HepG2 (cell line): Measurements from ENCODE around the gene MATK. TPM values are rescaled to one million over a fixed set of nuclear protein-coding genes. Genes with fewer than 3 reads are reported as not detected.

ENCODE experiments used
- ATAC-seq: fragments of 200-7000 bp; cut with Tn5 transposase; 3 replicates; pipeline ENCODE4 v1.9.1; 2020; ENCODE audit warnings: mild to moderate bottlenecking, moderate library complexity
- BruUV-seq: library from RNA; stranded (reverse); fragments of 400-500 nt; replicated peaks from 2 replicates; lab custom pipeline; 2021; lab: Mats Ljungman, UMichigan
- CTCF ChIA-PET: fragments of 300-600 bp; formaldehyde crosslinking; extraction: SDS; loops from one replicate; lab custom pipeline; 2021; ENCODE audit warnings: low total read pairs, inconsistent platforms, low intra/inter-chr PET ratio; lab: Yijun Ruan, JAX
- POLR2A ChIA-PET: fragments of 350-600 bp; sonication (Branson Sonifier 250); formaldehyde crosslinking; loops from one replicate; lab custom pipeline; 2020; ENCODE audit warnings: antibody characterized with exemption, inconsistent platforms; lab: Yijun Ruan, JAX
- DNase-seq: peaks from one replicate; pipeline ENCODE4 v3.0.0-alpha.2; 2015; ENCODE audit warnings: low spot score
- FAIRE-seq: peaks from 3 replicates; lab custom pipeline; 2011; peaks lifted over from hg19 to GRCh38; lab: Jason Lieb, UNC
- H2AFZ ChIP-seq: one replicate; pipeline ENCODE4 v1.6.1; 2011; ENCODE audit warnings: low read length, inconsistent platforms
- H3K27ac ChIP-seq: fragments of 300-600 bp; 3 replicates; pipeline ENCODE4 v1.8.0; 2011; ENCODE audit warnings: mixed run types, mild to moderate bottlenecking, mixed read lengths, low read length, inconsistent platforms; ENCODE audit not compliant: insufficient read depth; ENCODE audit errors: extremely low read length
- H3K27me3 ChIP-seq, 2 experiments: fragments of 200-600 bp in 1 of 2; 2 replicates in 1 of 2; 3 replicates in 1 of 2; pipeline versions ENCODE4 v1.6.0 to v1.8.0; 2011; ENCODE audit warnings: low read length in 2 of 2, mild to moderate bottlenecking in 2 of 2, moderate library complexity in 2 of 2, inconsistent platforms in 1 of 2; ENCODE audit not compliant: insufficient read depth in 2 of 2, control insufficient read depth in 1 of 2
- H3K36me3 ChIP-seq, 2 experiments: fragments of 200-600 bp in 1 of 2; replicated peaks in 1 of 2; 2 replicates in 1 of 2; 3 replicates in 1 of 2; pipeline versions ENCODE4 v1.5.1 to v1.8.0; 2011; ENCODE audit warnings: low read length in 2 of 2, inconsistent platforms in 1 of 2; ENCODE audit not compliant: insufficient read depth in 2 of 2, control insufficient read depth in 1 of 2
- H3K4me1 ChIP-seq: 2 replicates; pipeline ENCODE4 v1.5.1; 2012; ENCODE audit warnings: low read length, inconsistent platforms; ENCODE audit not compliant: insufficient read depth
- H3K4me2 ChIP-seq: 2 replicates; pipeline ENCODE4 v1.6.0; 2011; ENCODE audit warnings: low read depth, low read length, inconsistent platforms
- H3K4me3 ChIP-seq, 3 experiments: fragments of 200-600 bp in 1 of 3; sonication (generic), shearing (Covaris generic) in 1 of 3; replicated peaks in 1 of 3; 2 replicates each; pipeline ENCODE4 v1.5.1; 2011 to 2016; ENCODE audit warnings: low read length in 3 of 3, inconsistent platforms in 2 of 3, low read depth in 2 of 3, mild to moderate bottlenecking in 2 of 3, control low read depth in 1 of 3, mixed read lengths in 1 of 3; ENCODE audit not compliant: insufficient read depth in 1 of 3
- H3K79me2 ChIP-seq: one replicate; pipeline ENCODE4 v1.6.1; 2011; ENCODE audit warnings: low read length, inconsistent platforms; ENCODE audit not compliant: insufficient read depth
- H3K9ac ChIP-seq: 2 replicates; pipeline ENCODE4 v1.6.0; 2011; ENCODE audit warnings: mild to moderate bottlenecking, low read depth, low read length, inconsistent platforms; ENCODE audit not compliant: insufficient read depth
- H3K9me3 ChIP-seq: 2 replicates; pipeline ENCODE4 v1.5.1; 2012; ENCODE audit warnings: mild to moderate bottlenecking, low read length
- H4K20me1 ChIP-seq: 2 replicates; pipeline ENCODE4 v1.6.0; 2011; ENCODE audit warnings: inconsistent platforms, mild to moderate bottlenecking, low read length, moderate library complexity; ENCODE audit not compliant: insufficient read depth
- FOXO1 ChIP-seq: sonication (generic); formaldehyde crosslinking; IDR thresholded peaks from 2 replicates; pipeline ENCODE4 v1.4.0; 2020; ENCODE audit warnings: missing genetic modification reagents
- GLMP ChIP-seq: sonication (generic); formaldehyde crosslinking; IDR thresholded peaks from 2 replicates; pipeline ENCODE4 v1.9.0; 2021; ENCODE audit warnings: missing genetic modification reagents, mild to moderate bottlenecking, borderline replicate concordance
- GTF3A ChIP-seq: sonication (generic); formaldehyde crosslinking; conservative IDR thresholded peaks from 2 replicates; pipeline ENCODE4 v1.4.0; 2020; ENCODE audit warnings: mild to moderate bottlenecking, missing genetic modification reagents
- MED8 ChIP-seq: sonication (generic); formaldehyde crosslinking; IDR thresholded peaks from 2 replicates; pipeline ENCODE4 v1.8.1; 2023; ENCODE audit warnings: mild to moderate bottlenecking, missing genetic modification reagents; ENCODE audit not compliant: insufficient replicate concordance
- PHF21A ChIP-seq: sonication (generic); formaldehyde crosslinking; IDR thresholded peaks from 2 replicates; pipeline ENCODE4 v1.5.0; 2020; ENCODE audit warnings: mild to moderate bottlenecking, missing genetic modification reagents
- USF2 ChIP-seq, 2 experiments: sonication (generic) in 1 of 2; formaldehyde crosslinking in 1 of 2; IDR thresholded peaks; 2 replicates each; pipeline versions ENCODE4 v1.5.1 to v1.6.1; 2011 to 2020; ENCODE audit warnings: borderline replicate concordance in 1 of 2, low read depth in 1 of 2, low read length in 1 of 2, mild to moderate bottlenecking in 1 of 2, missing genetic modification reagents in 1 of 2, moderate library complexity in 1 of 2
- ZNF512 ChIP-seq: sonication (generic); formaldehyde crosslinking; IDR thresholded peaks from 2 replicates; pipeline ENCODE4 v1.4.0; 2020; ENCODE audit warnings: mild to moderate bottlenecking, missing genetic modification reagents
- ZNF598 ChIP-seq: sonication (generic); formaldehyde crosslinking; IDR thresholded peaks from 2 replicates; pipeline ENCODE4 v1.5.1; 2020; ENCODE audit warnings: mild to moderate bottlenecking, missing genetic modification reagents, borderline replicate concordance
- WGBS: methylation state at CpG from one replicate; pipeline ENCODE4 v1.1.6; 2017; ENCODE audit warnings: low lambda C conversion rate; 5-methylcytosine and 5-hydroxymethylcytosine counted together
- in situ Hi-C: cut with HindIII; loops from 2 replicates; pipeline ENCODE4 v1.10.0; 2017; ENCODE audit warnings: low pct_unique_long_range_greater_than_20kb; ENCODE audit not compliant: extremely low pct_ligation_motif_present
- intact Hi-C: fragments of 100-400 bp; cut with micrococcal nuclease; formaldehyde crosslinking; loops from one replicate; pipeline ENCODE4 v1.10.0; 2022; ENCODE audit not compliant: unreplicated experiment
- polyA plus RNA-seq, 8 experiments: library from polyadenylated mRNA; depleted of rRNA in 3 of 8; stranded (reverse) in 7 of 8; unstranded in 1 of 8; fragments of >200 nt; fragmentation: Illumina TruSeq in 4 of 8; extraction: Trizol in 4 of 8; gene quantifications; 2 replicates each; pipeline versions ENCODE4 v1.2.1 to v1.2.3, GENCODE V29; 2011 to 2016; ENCODE audit warnings: low read depth in 4 of 8, missing spikeins in 1 of 8, mixed read lengths in 1 of 8; ENCODE audit not compliant: insufficient read depth in 1 of 8
- total RNA-seq, 5 experiments: library from RNA; depleted of rRNA; stranded (reverse); fragments of >200 nt; fragmentation: Illumina TruSeq; extraction: Trizol; gene quantifications; 2 replicates each; pipeline ENCODE4 v1.2.3, GENCODE V29; 2016; ENCODE audit warnings: low read depth in 1 of 5

Gene MATK
- total and polyA plus RNA-seq, 2 of the 13 experiments (the other 11 are each of a cell fraction or from before 2014, with no cell fraction given): 0.09 TPM; not detected in 1

- H3K79me2 ChIP-seq: no peaks in the 10 kb centered on the region
Observed at GRCh38 chr19:3805859-3806258, 19.7 kb upstream of the MATK start.

More at GRCh38 chr19:3805859-3806258, 19.7 kb upstream of the MATK start:
- Histone ChIP-seq H3K27me3 (peaks cover 8 to 52% of the 10 kb centered on the region in 2 experiments), H3K27ac (no peak overlapping the region), H2AFZ (no peak overlapping the region), H3K9me3 (no peaks in the 10 kb centered on the region), H3K36me3 (no peaks in the 10 kb centered on the region), H3K4me2 (no peak overlapping the region), H3K4me3 (no peak overlapping the region), H3K4me1 (no peaks in the 10 kb centered on the region), H4K20me1 (no peaks in the 10 kb centered on the region), H3K9ac (no peak overlapping the region)
- no TSS peak for BruUV-seq
- ChIA-PET POLR2A (no interaction called here), CTCF (no interaction called here)
- TF ChIP-seq MED8 (CRISPR knock-in tag) (no peak), GTF3A (no peak), ZNF512 (CRISPR knock-in tag) (no peak), GLMP (no peak), ZNF598 (CRISPR knock-in tag) (no peak), PHF21A (no peak), USF2 (IDR thresholded peaks at IDR 0.05; ENCODE audit: low read depth, low read length) (no peak), USF2 (CRISPR knock-in tag; IDR thresholded peaks at IDR 0.05; ENCODE audit: borderline replicate concordance) (no peak), FOXO1 (CRISPR knock-in tag) (no peak)
- FAIRE-seq (no peak), ATAC-seq (no peak), DNase-seq (no peak)
- WGBS: 51% methylated on average over 9 of the region's 29 CpGs
- intact Hi-C loops (no loop called here), in situ Hi-C loops (no loop called here)
